Measurements from ENCODE around the gene TSPAN16. TPM values are rescaled to one million over a fixed set of nuclear protein-coding genes. Genes with fewer than 3 reads are reported as not detected.
"Not testable (repeated sequence)": the region's sequence is repeated elsewhere in the genome, so short reads cannot be mapped to it uniquely, and the experiment has no call there.

The TSPAN16 gene
- polyA plus RNA-seq, 4 donors, result not detected

DNA sequence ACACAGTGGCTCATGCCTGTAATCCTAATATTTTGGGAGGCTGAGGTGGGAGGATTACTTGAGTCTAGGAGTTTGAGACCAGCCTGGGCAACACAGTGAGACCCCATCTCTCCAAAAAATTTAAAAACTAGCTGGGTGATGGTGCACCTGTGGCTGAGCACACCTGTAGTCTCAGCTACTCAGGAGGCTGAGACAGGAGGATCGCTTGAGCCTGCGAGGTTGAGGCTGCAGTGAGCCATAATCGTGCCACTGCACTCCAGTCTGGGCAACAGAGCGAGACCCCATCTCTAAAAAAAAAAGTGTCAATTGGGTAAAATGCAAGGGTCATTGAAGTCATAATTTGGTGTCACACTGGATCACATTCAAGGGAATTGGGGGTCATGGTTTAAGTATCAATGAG is 58.1 kb downstream of the TSPAN16 start:
- peaks cover 0 to 13% (median 0%) of the 10 kb centered on the region in 3 donors for H3K27me3 ChIP-seq (ENCODE audit: control insufficient read depth in 3 of 3, insufficient read depth in 3 of 3, low read length in 3 of 3)
- FAIRE-seq; H3K36me3 ChIP-seq (ENCODE audit: control insufficient read depth in 3 of 3, insufficient read depth in 2 of 3, low read depth in 1 of 3, low read length in 3 of 3); DNase-seq; H3K4me3 ChIP-seq (ENCODE audit: low read depth in 1 of 3, low read length in 3 of 3); H3K27ac ChIP-seq (ENCODE audit: low read depth in 1 of 3, low read length in 2 of 3); H3K4me1 ChIP-seq (ENCODE audit: control insufficient read depth in 3 of 3, insufficient read depth in 2 of 3, low read depth in 1 of 3, low read length in 2 of 3); H3K9me3 ChIP-seq (ENCODE audit: control insufficient read depth in 2 of 2, insufficient read depth in 1 of 2, low read depth in 1 of 2, low read length in 1 of 2): not testable (repeated sequence)
- 95 to 98% (median 95%) methylated on average over 4 of the region's 4 CpGs for WGBS, 3 donors

DNA sequence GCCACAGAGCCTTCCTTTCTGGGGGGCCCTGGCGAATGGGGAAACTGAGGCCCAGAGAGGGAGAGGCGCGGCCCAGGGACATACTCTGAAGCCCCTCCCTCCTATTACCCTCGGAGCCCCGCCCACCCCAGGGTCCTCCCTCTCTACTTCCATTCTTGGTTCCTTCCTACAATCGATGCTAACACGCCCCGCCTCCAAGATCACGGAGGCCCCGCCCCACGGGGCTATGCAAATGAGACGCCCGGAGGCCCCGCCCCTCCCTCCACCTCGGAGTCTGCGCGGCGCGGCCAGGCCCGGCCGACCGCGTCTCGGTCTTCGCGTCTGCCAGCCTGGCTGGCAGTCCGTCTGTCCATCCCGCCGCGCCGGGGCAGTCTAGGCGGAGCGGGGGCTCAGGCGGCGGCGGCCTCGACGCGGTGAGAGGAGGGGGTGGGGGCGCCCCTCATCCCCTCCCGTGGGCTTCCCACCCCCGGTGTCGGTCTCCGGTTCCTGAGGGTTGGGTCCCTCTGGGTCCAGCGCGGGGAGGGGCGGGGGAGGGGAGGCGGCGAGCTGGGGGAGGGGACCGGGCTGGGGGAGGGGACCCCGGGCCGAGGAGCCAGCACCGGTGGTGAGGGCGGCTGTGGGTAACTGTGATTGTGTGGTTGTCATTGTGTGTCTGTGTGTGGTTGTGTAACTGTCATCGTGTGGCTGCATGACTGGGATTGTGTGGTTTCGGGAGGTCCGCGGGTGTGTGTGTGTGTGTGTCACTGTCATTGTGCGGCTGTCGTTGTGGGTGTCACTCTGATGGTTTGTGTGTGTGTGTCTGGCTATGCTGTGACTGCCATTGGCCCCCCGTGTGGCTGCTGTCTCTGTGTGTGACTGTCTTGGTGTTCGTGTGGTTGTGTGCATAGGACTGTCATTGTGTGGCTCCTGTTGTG is 59.5 kb downstream of the TSPAN16 start, which contains the start of gene PLPPR2:
TSS of gene PLPPR2 (plus strand) at position 273 of the 914 bp plus-strand sequence. CDS start 2,242 bp downstream, outside the sequence.
- FAIRE-seq (no peak), DNase-seq (peak; percentile 79 to 89)
- Histone ChIP-seq H3K27me3 (ENCODE audit: control insufficient read depth in 3 of 3, insufficient read depth in 3 of 3, low read length in 3 of 3) (peaks cover 0 to 14% (median 0%) of the 10 kb centered on the region in 3 donors), H3K4me1 (ENCODE audit: control insufficient read depth in 3 of 3, insufficient read depth in 2 of 3, low read depth in 1 of 3, low read length in 2 of 3) (peaks cover 0 to 4% (median 0%) of the 10 kb centered on the region in 3 donors), H3K9me3 (ENCODE audit: control insufficient read depth in 2 of 2, insufficient read depth in 1 of 2, low read depth in 1 of 2, low read length in 1 of 2) (no peaks in the 10 kb centered on the region), H3K4me3 (ENCODE audit: low read depth in 1 of 3, low read length in 3 of 3) (peak within 1 kb of the TSS; percentile 34 to 40 (median 35)), H3K36me3 (ENCODE audit: control insufficient read depth in 3 of 3, insufficient read depth in 2 of 3, low read depth in 1 of 3, low read length in 3 of 3) (peaks cover 0 to 13% (median 0%) of the 10 kb centered on the region in 3 donors), H3K27ac (ENCODE audit: low read depth in 1 of 3, low read length in 2 of 3) (no peak within 1 kb of the TSS)
- WGBS, 3 donors, result 3 to 6% (median 5%) methylated on average over 43 to 62 of the region's 62 CpGs

DNA sequence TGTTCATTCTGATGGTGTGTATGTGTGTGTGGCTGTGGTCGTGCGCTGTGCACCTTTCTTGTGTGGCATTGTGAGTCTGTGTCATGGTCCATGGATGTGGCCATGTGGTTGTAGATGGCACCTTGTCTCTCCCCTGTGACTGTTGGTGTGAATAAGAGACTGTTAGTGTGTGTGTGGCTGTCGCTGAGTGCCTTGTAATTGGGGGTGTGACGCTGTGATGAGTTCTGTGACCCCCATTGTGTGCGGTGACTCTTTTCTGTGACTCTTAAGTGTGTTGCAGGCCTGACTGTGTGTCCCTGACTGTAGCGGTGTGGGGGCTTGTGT is 60.1 kb downstream of the TSPAN16 start:
- H3K9me3 ChIP-seq (ENCODE audit: control insufficient read depth in 2 of 2, insufficient read depth in 1 of 2, low read depth in 1 of 2, low read length in 1 of 2), result no peaks in the 10 kb centered on the region
- H3K27ac ChIP-seq (ENCODE audit: low read depth in 1 of 3, low read length in 2 of 3), result no peak overlapping the region
- peaks cover 0 to 19% (median 0%) of the 10 kb centered on the region in 3 donors for H3K27me3 ChIP-seq (ENCODE audit: control insufficient read depth in 3 of 3, insufficient read depth in 3 of 3, low read length in 3 of 3)
- peak overlapping the region in 2 of 3 donors; percentile 34 to 40 for H3K4me3 ChIP-seq (ENCODE audit: low read depth in 1 of 3, low read length in 3 of 3)
- H3K36me3 ChIP-seq (ENCODE audit: control insufficient read depth in 3 of 3, insufficient read depth in 2 of 3, low read depth in 1 of 3, low read length in 3 of 3), result peaks cover 0 to 15% (median 0%) of the 10 kb centered on the region in 3 donors
- no peak for DNase-seq
- FAIRE-seq, result no peak
- peaks cover 0 to 9% (median 0%) of the 10 kb centered on the region in 3 donors for H3K4me1 ChIP-seq (ENCODE audit: control insufficient read depth in 3 of 3, insufficient read depth in 2 of 3, low read depth in 1 of 3, low read length in 2 of 3)
- 86 to 92% (median 87%) methylated on average over 6 of the region's 6 CpGs for WGBS, 3 donors

DNA sequence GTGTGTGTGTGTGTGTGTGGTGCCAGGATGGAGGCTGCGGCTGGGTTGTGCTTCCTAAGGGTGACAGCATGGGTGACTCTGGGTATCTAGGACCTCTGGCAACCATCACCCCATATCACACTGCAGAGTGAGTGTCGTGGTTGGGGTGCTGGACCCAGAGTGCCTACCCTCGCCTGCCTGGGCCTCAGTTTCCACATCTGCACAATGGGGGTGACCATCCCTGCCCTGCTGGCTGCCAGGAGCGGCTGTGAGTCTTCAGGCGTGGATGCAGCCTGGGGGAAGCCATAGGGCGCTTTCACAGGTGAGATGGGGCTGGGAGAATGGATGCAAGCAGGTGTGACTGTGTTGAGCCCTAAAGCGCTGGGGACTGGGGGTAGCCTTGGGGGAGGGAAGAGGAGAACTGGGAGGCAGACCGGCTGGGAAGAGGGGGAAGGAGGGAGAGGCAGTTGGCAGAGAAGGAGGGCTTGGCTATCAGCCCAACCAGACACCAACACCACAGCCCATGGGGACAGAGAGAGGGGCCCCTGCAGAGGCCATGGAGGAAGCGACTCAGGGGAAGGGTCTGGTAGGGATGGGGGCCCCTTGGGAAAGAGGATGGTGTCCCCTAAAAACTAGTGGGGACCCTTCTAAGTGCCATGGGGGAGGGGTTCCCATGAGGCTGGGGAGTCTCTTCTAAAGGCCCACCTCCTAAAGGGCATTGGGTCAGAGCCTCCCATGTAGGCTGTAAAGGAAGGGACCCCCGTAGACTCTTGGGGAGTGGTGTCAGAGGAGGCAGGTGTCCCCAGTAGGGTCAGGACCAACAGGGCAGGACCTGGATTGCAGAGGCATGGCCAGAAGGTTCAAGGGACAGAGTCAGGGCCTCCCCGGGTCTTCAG is 61.0 kb downstream of the TSPAN16 start:
- Histone ChIP-seq H3K27me3 (ENCODE audit: control insufficient read depth in 3 of 3, insufficient read depth in 3 of 3, low read length in 3 of 3) (peaks cover 0 to 19% (median 0%) of the 10 kb centered on the region in 3 donors), H3K9me3 (ENCODE audit: control insufficient read depth in 2 of 2, insufficient read depth in 1 of 2, low read depth in 1 of 2, low read length in 1 of 2) (no peaks in the 10 kb centered on the region), H3K4me1 (ENCODE audit: control insufficient read depth in 3 of 3, insufficient read depth in 2 of 3, low read depth in 1 of 3, low read length in 2 of 3) (peaks cover 0 to 17% (median 0%) of the 10 kb centered on the region in 3 donors), H3K27ac (ENCODE audit: low read depth in 1 of 3, low read length in 2 of 3) (no peak overlapping the region), H3K4me3 (ENCODE audit: low read depth in 1 of 3, low read length in 3 of 3) (no peak overlapping the region), H3K36me3 (ENCODE audit: control insufficient read depth in 3 of 3, insufficient read depth in 2 of 3, low read depth in 1 of 3, low read length in 3 of 3) (peaks cover 0 to 18% (median 0%) of the 10 kb centered on the region in 3 donors)
- WGBS, 3 donors, result 72 to 77% (median 76%) methylated on average over 10 to 11 of the region's 11 CpGs
- DNase-seq (no peak), FAIRE-seq (no peak)

DNA sequence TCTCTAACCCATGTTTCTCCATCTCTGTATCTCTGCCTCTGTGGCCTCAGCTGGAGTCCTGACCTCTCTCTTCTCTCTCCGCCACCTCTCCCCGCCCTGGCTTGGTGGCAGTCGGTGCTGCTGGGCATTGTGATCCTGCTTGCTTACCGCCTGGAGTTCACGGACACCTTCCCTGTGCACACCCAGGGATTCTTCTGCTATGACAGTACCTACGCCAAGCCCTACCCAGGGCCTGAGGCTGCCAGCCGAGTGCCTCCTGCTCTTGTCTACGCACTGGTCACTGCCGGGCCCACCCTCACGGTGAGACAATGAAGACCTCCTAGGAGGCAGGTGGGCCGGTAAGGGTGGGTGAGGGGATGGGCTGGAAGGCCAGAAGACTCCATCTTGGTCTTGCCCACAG is 63.5 kb downstream of the TSPAN16 start:
- no peak overlapping the region for H3K27ac ChIP-seq (ENCODE audit: low read depth in 1 of 3, low read length in 2 of 3)
- peaks cover 0 to 19% (median 0%) of the 10 kb centered on the region in 3 donors for H3K27me3 ChIP-seq (ENCODE audit: control insufficient read depth in 3 of 3, insufficient read depth in 3 of 3, low read length in 3 of 3)
- peaks cover 0 to 26% (median 0%) of the 10 kb centered on the region in 3 donors for H3K4me1 ChIP-seq (ENCODE audit: control insufficient read depth in 3 of 3, insufficient read depth in 2 of 3, low read depth in 1 of 3, low read length in 2 of 3)
- FAIRE-seq (no peak), DNase-seq (no peak)
- H3K4me3 ChIP-seq (ENCODE audit: low read depth in 1 of 3, low read length in 3 of 3), result no peak overlapping the region
- H3K36me3 ChIP-seq (ENCODE audit: control insufficient read depth in 3 of 3, insufficient read depth in 2 of 3, low read depth in 1 of 3, low read length in 3 of 3), result peaks cover 0 to 30% (median 0%) of the 10 kb centered on the region in 3 donors
- WGBS, 3 donors, result 78 to 85% (median 85%) methylated on average over 11 of the region's 11 CpGs
- no peaks in the 10 kb centered on the region for H3K9me3 ChIP-seq (ENCODE audit: control insufficient read depth in 2 of 2, insufficient read depth in 1 of 2, low read depth in 1 of 2, low read length in 1 of 2)

DNA sequence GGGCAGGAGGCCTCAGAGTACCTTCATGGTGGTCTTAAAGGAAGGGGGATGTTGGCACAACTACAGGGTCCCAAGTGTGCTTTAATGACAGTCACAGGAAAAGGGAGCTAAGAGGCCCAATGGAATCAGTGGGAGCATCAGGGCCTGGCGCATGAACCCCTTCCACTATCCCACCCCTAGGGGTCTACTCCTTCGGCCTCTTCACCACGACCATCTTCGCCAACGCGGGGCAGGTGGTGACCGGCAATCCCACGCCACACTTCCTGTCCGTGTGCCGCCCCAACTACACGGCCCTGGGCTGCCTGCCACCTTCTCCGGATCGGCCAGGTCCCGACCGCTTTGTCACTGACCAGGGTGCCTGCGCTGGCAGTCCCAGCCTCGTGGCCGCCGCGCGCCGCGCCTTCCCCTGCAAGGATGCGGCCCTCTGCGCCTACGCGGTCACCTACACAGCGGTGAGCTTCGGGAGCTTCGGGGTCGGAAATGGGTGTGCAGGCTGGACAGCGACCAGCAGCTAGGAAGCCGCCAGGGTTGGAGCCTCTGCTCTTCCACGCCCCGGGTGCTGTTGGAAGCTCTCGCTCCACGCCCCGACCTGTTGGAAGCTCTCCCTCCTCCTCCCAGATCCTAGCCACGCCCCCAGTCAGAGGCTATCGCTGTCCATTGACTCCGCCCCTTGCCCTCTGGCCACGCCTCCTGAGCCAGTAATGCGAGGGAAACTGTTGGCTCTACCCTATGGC is 65.2 kb downstream of the TSPAN16 start:
- peak; percentile 87 to 92 for DNase-seq
- H3K36me3 ChIP-seq (ENCODE audit: control insufficient read depth in 3 of 3, insufficient read depth in 2 of 3, low read depth in 1 of 3, low read length in 3 of 3), result peaks cover 0 to 48% (median 0%) of the 10 kb centered on the region in 3 donors
- peaks cover 0 to 21% (median 0%) of the 10 kb centered on the region in 3 donors for H3K4me1 ChIP-seq (ENCODE audit: control insufficient read depth in 3 of 3, insufficient read depth in 2 of 3, low read depth in 1 of 3, low read length in 2 of 3)
- H3K9me3 ChIP-seq (ENCODE audit: control insufficient read depth in 2 of 2, insufficient read depth in 1 of 2, low read depth in 1 of 2, low read length in 1 of 2), result no peaks in the 10 kb centered on the region
- no peak for FAIRE-seq
- H3K27ac ChIP-seq (ENCODE audit: low read depth in 1 of 3, low read length in 2 of 3), result peak overlapping the region in 1 of 3 donors; percentile 75
- peak overlapping the region in 1 of 3 donors; percentile 37 for H3K4me3 ChIP-seq (ENCODE audit: low read depth in 1 of 3, low read length in 3 of 3)
- WGBS, 3 donors, result 20 to 54% (median 33%) methylated on average over 38 to 43 of the region's 43 CpGs
- peaks cover 0 to 13% (median 0%) of the 10 kb centered on the region in 3 donors for H3K27me3 ChIP-seq (ENCODE audit: control insufficient read depth in 3 of 3, insufficient read depth in 3 of 3, low read length in 3 of 3)

DNA sequence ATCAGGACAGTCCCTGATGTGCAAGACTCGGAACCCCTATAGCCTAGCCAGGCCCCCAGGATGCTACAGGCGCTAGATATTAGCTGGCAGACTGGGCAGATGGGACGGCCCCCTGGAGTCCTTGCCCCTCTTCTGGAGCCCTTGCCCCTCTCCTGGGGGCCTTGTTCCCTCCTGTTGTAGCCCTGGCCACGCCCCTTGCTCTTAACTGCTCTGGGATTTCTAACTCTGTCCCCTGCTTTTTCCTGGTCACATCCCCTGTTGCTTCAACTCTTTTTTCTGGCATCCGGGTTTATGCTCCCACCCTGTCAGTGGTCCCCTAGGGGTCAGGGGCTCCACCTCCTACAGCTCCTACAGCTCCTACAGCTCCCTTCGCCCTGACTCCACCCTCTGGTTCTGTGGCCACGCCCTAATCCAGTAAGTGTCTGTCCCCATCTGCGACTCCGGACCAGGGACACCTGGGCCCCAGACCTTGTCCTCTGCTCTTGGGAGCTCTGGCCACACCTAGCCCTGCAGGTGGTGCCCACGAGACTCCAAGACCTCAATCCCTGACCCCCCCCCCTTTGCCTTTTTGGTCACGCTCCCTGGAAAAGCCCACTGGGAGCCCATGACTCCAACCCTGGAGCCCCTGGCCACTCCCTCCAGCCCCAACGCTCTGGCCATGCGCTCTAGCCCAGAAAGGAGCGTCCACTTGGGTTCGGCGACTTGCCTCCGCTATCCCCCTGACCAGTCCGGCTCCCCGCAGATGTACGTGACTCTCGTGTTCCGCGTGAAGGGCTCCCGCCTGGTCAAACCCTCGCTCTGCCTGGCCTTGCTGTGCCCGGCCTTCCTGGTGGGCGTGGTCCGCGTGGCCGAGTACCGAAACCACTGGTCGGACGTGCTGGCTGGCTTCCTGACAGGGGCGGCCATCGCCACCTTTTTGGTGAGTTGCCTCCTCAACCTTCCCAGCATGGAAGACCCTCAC is 66.1 kb downstream of the TSPAN16 start:
- FAIRE-seq, result no peak
- peak overlapping the region in 1 of 3 donors; percentile 37 for H3K4me3 ChIP-seq (ENCODE audit: low read depth in 1 of 3, low read length in 3 of 3)
- peaks cover 0 to 48% (median 0%) of the 10 kb centered on the region in 3 donors for H3K36me3 ChIP-seq (ENCODE audit: control insufficient read depth in 3 of 3, insufficient read depth in 2 of 3, low read depth in 1 of 3, low read length in 3 of 3)

More for the DNA sequence above, 66.1 kb downstream of the TSPAN16 start:
- H3K4me1 ChIP-seq (ENCODE audit: control insufficient read depth in 3 of 3, insufficient read depth in 2 of 3, low read depth in 1 of 3, low read length in 2 of 3), result peaks cover 0 to 21% (median 0%) of the 10 kb centered on the region in 3 donors
- peak; percentile 15 to 80 for DNase-seq
- H3K27me3 ChIP-seq (ENCODE audit: control insufficient read depth in 3 of 3, insufficient read depth in 3 of 3, low read length in 3 of 3), result peaks cover 0 to 13% (median 0%) of the 10 kb centered on the region in 3 donors
- WGBS, 3 donors, result 67 to 81% (median 71%) methylated on average over 35 of the region's 35 CpGs
- peak overlapping the region in 1 of 3 donors; percentile 75 for H3K27ac ChIP-seq (ENCODE audit: low read depth in 1 of 3, low read length in 2 of 3)
- H3K9me3 ChIP-seq (ENCODE audit: control insufficient read depth in 2 of 2, insufficient read depth in 1 of 2, low read depth in 1 of 2, low read length in 1 of 2), result no peaks in the 10 kb centered on the region

Data from small intestine (tissue), 7 donors.